OCI-LY3 (cell line): ENCODE measurements around the gene ZNF180.

ENCODE experiments used
- EZH2phosphoT487 ChIP-seq: fragments of 200-600 bp; shearing (Covaris generic); IDR thresholded peaks from 2 replicates; pipeline ENCODE4 v1.6.1; 2018; ENCODE audit warnings: antibody characterized with exemption, mixed run types, low read depth
- TF ChIP-seq, protein P1 (sequence below): fragments of 200-600, 300-600 bp; sonication (generic); IDR thresholded peaks from 2 replicates; pipeline ENCODE4 v1.5.1; 2014; ENCODE audit warnings: antibody characterized with exemption, low read length, low read depth

- TF ChIP-seq, protein P1, sequence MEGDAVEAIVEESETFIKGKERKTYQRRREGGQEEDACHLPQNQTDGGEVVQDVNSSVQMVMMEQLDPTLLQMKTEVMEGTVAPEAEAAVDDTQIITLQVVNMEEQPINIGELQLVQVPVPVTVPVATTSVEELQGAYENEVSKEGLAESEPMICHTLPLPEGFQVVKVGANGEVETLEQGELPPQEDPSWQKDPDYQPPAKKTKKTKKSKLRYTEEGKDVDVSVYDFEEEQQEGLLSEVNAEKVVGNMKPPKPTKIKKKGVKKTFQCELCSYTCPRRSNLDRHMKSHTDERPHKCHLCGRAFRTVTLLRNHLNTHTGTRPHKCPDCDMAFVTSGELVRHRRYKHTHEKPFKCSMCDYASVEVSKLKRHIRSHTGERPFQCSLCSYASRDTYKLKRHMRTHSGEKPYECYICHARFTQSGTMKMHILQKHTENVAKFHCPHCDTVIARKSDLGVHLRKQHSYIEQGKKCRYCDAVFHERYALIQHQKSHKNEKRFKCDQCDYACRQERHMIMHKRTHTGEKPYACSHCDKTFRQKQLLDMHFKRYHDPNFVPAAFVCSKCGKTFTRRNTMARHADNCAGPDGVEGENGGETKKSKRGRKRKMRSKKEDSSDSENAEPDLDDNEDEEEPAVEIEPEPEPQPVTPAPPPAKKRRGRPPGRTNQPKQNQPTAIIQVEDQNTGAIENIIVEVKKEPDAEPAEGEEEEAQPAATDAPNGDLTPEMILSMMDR: no peak
- no peak for TF ChIP-seq EZH2phosphoT487
These were observed 40.4 kb upstream of the ZNF180 start for GRCh38 chr19:44540736-44541135.
